ENCODE data around the gene ARID3A.

DNA sequence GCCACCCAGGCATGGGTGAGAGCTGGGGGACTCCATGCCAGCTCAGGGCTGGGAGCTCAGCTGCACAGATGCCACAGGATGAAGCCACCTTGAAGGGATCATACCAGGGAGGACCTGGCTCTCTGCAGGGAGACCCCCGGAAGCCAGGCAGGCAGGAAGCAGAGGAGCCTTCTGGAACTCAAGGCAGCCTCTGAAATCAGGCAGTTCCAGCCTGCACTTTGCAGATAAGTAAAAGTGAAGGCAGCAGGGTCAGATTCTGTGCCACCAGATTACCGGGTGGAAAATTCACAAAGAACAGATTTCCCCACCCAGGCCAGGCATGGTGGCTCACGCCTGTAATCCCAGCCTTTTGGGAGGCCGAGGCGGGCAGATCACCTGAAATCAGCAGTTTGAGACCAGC is 92.6 kb downstream of the ARID3A start:
- TF ChIP-seq, protein P1, sequence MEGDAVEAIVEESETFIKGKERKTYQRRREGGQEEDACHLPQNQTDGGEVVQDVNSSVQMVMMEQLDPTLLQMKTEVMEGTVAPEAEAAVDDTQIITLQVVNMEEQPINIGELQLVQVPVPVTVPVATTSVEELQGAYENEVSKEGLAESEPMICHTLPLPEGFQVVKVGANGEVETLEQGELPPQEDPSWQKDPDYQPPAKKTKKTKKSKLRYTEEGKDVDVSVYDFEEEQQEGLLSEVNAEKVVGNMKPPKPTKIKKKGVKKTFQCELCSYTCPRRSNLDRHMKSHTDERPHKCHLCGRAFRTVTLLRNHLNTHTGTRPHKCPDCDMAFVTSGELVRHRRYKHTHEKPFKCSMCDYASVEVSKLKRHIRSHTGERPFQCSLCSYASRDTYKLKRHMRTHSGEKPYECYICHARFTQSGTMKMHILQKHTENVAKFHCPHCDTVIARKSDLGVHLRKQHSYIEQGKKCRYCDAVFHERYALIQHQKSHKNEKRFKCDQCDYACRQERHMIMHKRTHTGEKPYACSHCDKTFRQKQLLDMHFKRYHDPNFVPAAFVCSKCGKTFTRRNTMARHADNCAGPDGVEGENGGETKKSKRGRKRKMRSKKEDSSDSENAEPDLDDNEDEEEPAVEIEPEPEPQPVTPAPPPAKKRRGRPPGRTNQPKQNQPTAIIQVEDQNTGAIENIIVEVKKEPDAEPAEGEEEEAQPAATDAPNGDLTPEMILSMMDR (IDR thresholded peaks at IDR 0.05) = no peak
- TF ChIP-seq POLR2A (IDR thresholded peaks at IDR 0.05) = no peak

Measured in uterus (tissue), 2 donors.